ENCODE measurements around the gene DUSP28. TPM values are rescaled to one million over a fixed set of nuclear protein-coding genes. Genes with fewer than 3 reads are reported as not detected.
A peak's percentile ranks its signal among the peaks of the same experiment; 100 is the strongest.

The DUSP28 gene
- total and polyA plus RNA-seq, 2 of the 13 experiments (the other 11 are each of a cell fraction or from before 2014, with no cell fraction given) = 5.2 to 8.6 TPM

DNA sequence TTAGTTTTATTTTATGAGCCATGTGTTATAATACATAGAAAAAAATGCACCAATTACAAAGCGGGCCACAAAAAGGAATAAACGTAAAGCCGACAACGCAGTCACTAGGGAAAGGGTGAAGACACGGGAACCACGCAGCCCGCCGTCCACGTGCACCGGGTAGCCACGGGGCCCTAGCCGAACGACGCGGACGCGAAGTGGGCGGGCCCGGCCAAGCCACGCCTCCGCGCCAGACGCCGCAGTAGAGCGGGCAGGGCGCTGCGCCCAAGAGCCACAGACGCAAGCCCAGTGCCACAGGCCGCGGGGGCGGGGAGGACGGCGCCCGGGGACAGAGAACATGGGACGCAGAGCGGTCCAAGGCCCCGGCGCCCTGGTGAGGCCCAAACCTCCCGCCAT is at the start of gene DUSP28 (continued):
- TF ChIP-seq ATF7-NPFF (CRISPR knock-in tag; IDR thresholded peaks at IDR 0.05; ENCODE audit: low read depth) (no peak; the same call in 1 of the 2 replicates), HNRNPL (IDR thresholded peaks at IDR 0.05; ENCODE audit: low read depth, low read length) (0 out of 2 replicates have a peak, but pooled peaks have one; percentile 50), FOXO4 (CRISPR knock-in tag; conservative IDR thresholded peaks at IDR 0.05) (no peak), NFYC (CRISPR knock-in tag; IDR thresholded peaks at IDR 0.05) (peak; percentile 16; the same call in 1 of the 2 replicates), ZBTB7A (CRISPR knock-in tag; IDR thresholded peaks at IDR 0.05) (no peak), NFAT5 (CRISPR knock-in tag; IDR thresholded peaks at IDR 0.05) (peak; percentile 72), RORA (CRISPR knock-in tag; IDR thresholded peaks at IDR 0.05) (no peak), ZNF746 (CRISPR knock-in tag; IDR thresholded peaks at IDR 0.05) (0 out of 2 replicates have a peak, but pooled peaks have one; percentile 26), ZHX1 (CRISPR knock-in tag; IDR thresholded peaks at IDR 0.05; ENCODE audit: low read depth) (peak; percentile 91), NRL (CRISPR knock-in tag; IDR thresholded peaks at IDR 0.05; ENCODE audit: borderline replicate concordance) (peak; percentile 83; the same call in 1 of the 2 replicates), ZNF24 (IDR thresholded peaks at IDR 0.05) (no peak), CBX2 (IDR thresholded peaks at IDR 0.05; ENCODE audit: low read depth, low read length) (no peak), CBX2 (CRISPR knock-in tag; IDR thresholded peaks at IDR 0.05; ENCODE audit: low read depth) (no peak), ZNF30 (CRISPR knock-in tag; IDR thresholded peaks at IDR 0.05) (peak; percentile 43; the same call in 1 of the 2 replicates), PRMT3 (CRISPR knock-in tag; IDR thresholded peaks at IDR 0.05; ENCODE audit: borderline replicate concordance, low read depth) (no peak), SRY (CRISPR knock-in tag; IDR thresholded peaks at IDR 0.05) (no peak; the same call in 1 of the 2 replicates), ZNF562 (CRISPR knock-in tag; IDR thresholded peaks at IDR 0.05; ENCODE audit: borderline replicate concordance) (no peak), ZNF616 (CRISPR knock-in tag; IDR thresholded peaks at IDR 0.05; ENCODE audit: low read depth) (peak; percentile 92; the same call in 1 of the 2 replicates), PBX3 (CRISPR knock-in tag; IDR thresholded peaks at IDR 0.05; ENCODE audit: borderline replicate concordance) (peak; percentile 22)
